Panc1 (cell line): ENCODE results near the gene SKIC2. TPM values are rescaled to one million over a fixed set of nuclear protein-coding genes. Genes with fewer than 3 reads are reported as not detected.

Experiments used
- ATAC-seq: fragments of 200-7000 bp; cut with Tn5 transposase; 2 replicates; pipeline ENCODE4 v1.9.1; 2020; ENCODE audit warnings: mild to moderate bottlenecking, moderate library complexity
- BruUV-seq: library from RNA; stranded (reverse); fragments of 400-500 nt; replicated peaks from 2 replicates; lab custom pipeline; 2021; lab: Mats Ljungman, UMichigan
- CTCF ChIA-PET: fragments of 300-600 bp; sonication (Branson Sonifier 250); formaldehyde crosslinking; loops from one replicate; lab custom pipeline; 2022; ENCODE audit warnings: antibody characterized with exemption; lab: Charles Lee
- POLR2A ChIA-PET: fragments of 300-600 bp; sonication (Branson Sonifier 250); formaldehyde crosslinking; loops from one replicate; lab custom pipeline; 2022; ENCODE audit warnings: antibody characterized with exemption; lab: Charles Lee
- DNase-seq: peaks from one replicate; pipeline ENCODE4 v3.0.0-alpha.2; 2010; ENCODE audit warnings: low read depth, low spot score
- H3K27ac ChIP-seq: 2 replicates; pipeline ENCODE4 v1.5.1; 2011; ENCODE audit warnings: mild to moderate bottlenecking, low read length, inconsistent platforms
- H3K27me3 ChIP-seq: fragments of 200-500 bp; sonication (Bioruptor generic); 2 replicates; pipeline ENCODE4 v1.6.0; 2014; ENCODE audit warnings: low read length, inconsistent platforms; ENCODE audit not compliant: control insufficient read depth, insufficient read depth
- H3K36me3 ChIP-seq: fragments of 200-500 bp; sonication (Bioruptor generic); 2 replicates; pipeline ENCODE4 v1.5.1; 2014; ENCODE audit warnings: inconsistent platforms, mild to moderate bottlenecking, low read length, moderate library complexity; ENCODE audit not compliant: control insufficient read depth, insufficient read depth
- H3K4me1 ChIP-seq: 2 replicates; pipeline ENCODE4 v1.5.1; 2011; ENCODE audit warnings: inconsistent platforms, mild to moderate bottlenecking, low read length, moderate library complexity; ENCODE audit not compliant: control insufficient read depth, insufficient read depth
- H3K4me3 ChIP-seq, 2 experiments: 2 replicates each; pipeline ENCODE4 v1.5.1; 2011 to 2012; ENCODE audit warnings: low read depth in 2 of 2, low read length in 2 of 2, mild to moderate bottlenecking in 2 of 2, inconsistent platforms in 1 of 2, moderate library complexity in 1 of 2
- H3K9me3 ChIP-seq: fragments of 200-500 bp; sonication (Bioruptor generic); 2 replicates; pipeline ENCODE4 v1.5.1; 2014; ENCODE audit warnings: low read depth, mild to moderate bottlenecking, inconsistent platforms, low read length, moderate library complexity; ENCODE audit not compliant: control insufficient read depth, insufficient read depth
- CTCF ChIP-seq: fragments of 450-650 bp; IDR thresholded peaks from 2 replicates; pipeline ENCODE4 v1.5.1; 2017; ENCODE audit warnings: mild to moderate bottlenecking
- POLR2AphosphoS5 ChIP-seq: IDR thresholded peaks from 2 replicates; pipeline ENCODE4 v1.6.1; 2012; ENCODE audit warnings: mild to moderate bottlenecking, low read depth, low read length, moderate library complexity
- REST ChIP-seq, 2 experiments: IDR thresholded peaks; 2 replicates each; pipeline ENCODE4 v1.6.1; 2011 to 2012; ENCODE audit warnings: low read depth in 2 of 2, control low read depth in 1 of 2, low read length in 1 of 2, mild to moderate bottlenecking in 1 of 2, moderate library complexity in 1 of 2; ENCODE audit not compliant: insufficient read depth in 1 of 2
- SIN3A ChIP-seq: IDR thresholded peaks from 2 replicates; pipeline ENCODE4 v1.6.1; 2012; ENCODE audit warnings: low read depth, mild to moderate bottlenecking, low read length, moderate library complexity, borderline replicate concordance; ENCODE audit not compliant: insufficient read depth
- TCF7L2 ChIP-seq: IDR thresholded peaks from 2 replicates; pipeline ENCODE4 v1.6.1; 2011; ENCODE audit warnings: mild to moderate bottlenecking, low read depth, low read length, inconsistent platforms
- in situ Hi-C: cut with HindIII; loops from 2 replicates; pipeline ENCODE4 v1.10.0; 2016; ENCODE audit warnings: low sequenced_read_pairs, low pct_unique_long_range_greater_than_20kb
- intact Hi-C: fragments of 100-400 bp; cut with micrococcal nuclease; formaldehyde crosslinking; loops from one replicate; pipeline ENCODE4 v1.10.0; 2022; ENCODE audit not compliant: unreplicated experiment
- total RNA-seq: library from RNA; stranded (reverse); gene quantifications from one replicate; pipeline ENCODE4 v1.2.1, GENCODE V29; 2021; ENCODE audit not compliant: unreplicated experiment

Gene SKIC2
- total RNA-seq, 1 experiment from 2014 or later: 121 TPM

DNA sequence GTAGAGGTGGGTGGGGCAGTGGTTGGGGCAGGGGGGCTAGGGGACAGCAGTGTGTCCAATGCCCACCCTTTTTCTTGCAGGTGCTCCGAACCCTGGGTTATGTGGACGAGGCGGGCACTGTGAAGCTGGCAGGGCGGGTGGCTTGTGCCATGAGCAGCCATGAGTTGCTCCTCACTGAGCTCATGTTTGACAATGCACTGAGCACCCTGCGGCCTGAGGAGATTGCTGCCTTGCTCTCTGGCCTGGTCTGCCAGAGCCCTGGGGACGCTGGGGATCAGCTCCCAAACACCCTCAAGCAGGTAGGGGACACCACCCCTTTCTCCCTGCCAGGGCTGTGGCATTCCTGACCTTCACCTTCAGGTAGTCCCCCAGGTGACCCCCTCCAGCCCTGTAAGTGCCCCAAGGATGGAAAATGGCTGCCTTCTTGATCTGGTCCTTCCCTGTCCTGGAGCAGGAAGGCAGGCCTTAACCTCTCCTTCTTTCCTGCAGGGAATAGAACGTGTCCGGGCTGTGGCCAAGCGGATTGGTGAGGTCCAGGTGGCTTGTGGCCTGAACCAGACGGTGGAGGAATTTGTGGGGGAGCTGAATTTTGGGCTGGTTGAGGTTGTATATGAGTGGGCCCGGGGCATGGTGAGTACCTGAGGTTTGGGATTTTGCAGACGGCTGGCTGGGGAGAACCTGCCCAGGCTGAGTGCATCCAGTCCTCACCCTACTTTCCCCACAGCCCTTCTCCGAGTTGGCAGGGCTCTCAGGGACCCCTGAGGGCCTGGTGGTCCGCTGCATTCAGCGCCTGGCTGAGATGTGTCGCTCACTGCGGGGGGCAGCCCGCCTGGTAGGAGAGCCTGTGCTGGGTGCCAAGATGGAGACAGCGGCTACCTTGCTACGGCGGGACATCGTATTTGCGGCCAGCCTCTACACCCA is 10.1 kb downstream of the SKIC2 start:
- Histone ChIP-seq H3K4me1 (peaks cover 12% of the 10 kb centered on the region; the same call in 1 of the 2 replicates), H3K4me3 (no peak overlapping the region), H3K36me3 (peaks cover 10% of the 10 kb centered on the region; the same call in 1 of the 2 replicates), H3K27me3 (no peaks in the 10 kb centered on the region), H3K9me3 (no peaks in the 10 kb centered on the region), H3K27ac (no peak overlapping the region)
- ATAC-seq (no peak), DNase-seq (no peak)
- TF ChIP-seq REST (IDR thresholded peaks at IDR 0.05; ENCODE audit: insufficient read depth in 1 of 2, low read depth in 2 of 2, low read length in 1 of 2) (no peak), TCF7L2 (no peak), POLR2AphosphoS5 (no peak), SIN3A (no peak), CTCF (no peak)
- ChIA-PET POLR2A (no interaction called here), CTCF (no interaction called here)
- in situ Hi-C loops: no loop called here
- no TSS peak for BruUV-seq
- intact Hi-C loops: no loop called here

GRCh38 chr6:31969712-31970603 is 11.0 kb downstream of the SKIC2 start:
- ChIA-PET CTCF (interaction anchor here (0.8 kb wide), 1 partner anchor 72 kb away, joined by 3 read pairs; no protein-coding TSS in a partner anchor), POLR2A (interaction anchor here (0.5 to 0.6 kb wide), 2 partner anchors 1203 to 1343 kb away, joined by 10 to 19 read pairs; no protein-coding TSS in a partner anchor)
- peaks cover 5% of the 10 kb centered on the region; the same call in 1 of the 2 replicates for H3K36me3 ChIP-seq
- H3K4me1 ChIP-seq: peaks cover 12% of the 10 kb centered on the region; the same call in 1 of the 2 replicates
- ATAC-seq (no peak), DNase-seq (no peak)
- no peak for TF ChIP-seq REST (IDR thresholded peaks at IDR 0.05; ENCODE audit: insufficient read depth in 1 of 2, low read depth in 2 of 2, low read length in 1 of 2)
- no peak for TF ChIP-seq POLR2AphosphoS5
- no peak for TF ChIP-seq TCF7L2
- no peak for TF ChIP-seq SIN3A
- no peak for TF ChIP-seq CTCF
- BruUV-seq: no TSS peak
- in situ Hi-C loops: no loop called here
- intact Hi-C loops: no loop called here
- H3K27me3 ChIP-seq: no peaks in the 10 kb centered on the region
- H3K9me3 ChIP-seq: no peaks in the 10 kb centered on the region
- peak overlapping the region; percentile 94 for H3K27ac ChIP-seq
- peak overlapping the region; percentile 85 to 94 for H3K4me3 ChIP-seq
